ENCODE results near the gene DHX8.

GRCh38 chr17:43542859-43543258 lies 59.1 kb downstream of the DHX8 start:
- no peak for TF ChIP-seq POLR2AphosphoS5 (IDR thresholded peaks at IDR 0.05)
- TF ChIP-seq, protein P1, sequence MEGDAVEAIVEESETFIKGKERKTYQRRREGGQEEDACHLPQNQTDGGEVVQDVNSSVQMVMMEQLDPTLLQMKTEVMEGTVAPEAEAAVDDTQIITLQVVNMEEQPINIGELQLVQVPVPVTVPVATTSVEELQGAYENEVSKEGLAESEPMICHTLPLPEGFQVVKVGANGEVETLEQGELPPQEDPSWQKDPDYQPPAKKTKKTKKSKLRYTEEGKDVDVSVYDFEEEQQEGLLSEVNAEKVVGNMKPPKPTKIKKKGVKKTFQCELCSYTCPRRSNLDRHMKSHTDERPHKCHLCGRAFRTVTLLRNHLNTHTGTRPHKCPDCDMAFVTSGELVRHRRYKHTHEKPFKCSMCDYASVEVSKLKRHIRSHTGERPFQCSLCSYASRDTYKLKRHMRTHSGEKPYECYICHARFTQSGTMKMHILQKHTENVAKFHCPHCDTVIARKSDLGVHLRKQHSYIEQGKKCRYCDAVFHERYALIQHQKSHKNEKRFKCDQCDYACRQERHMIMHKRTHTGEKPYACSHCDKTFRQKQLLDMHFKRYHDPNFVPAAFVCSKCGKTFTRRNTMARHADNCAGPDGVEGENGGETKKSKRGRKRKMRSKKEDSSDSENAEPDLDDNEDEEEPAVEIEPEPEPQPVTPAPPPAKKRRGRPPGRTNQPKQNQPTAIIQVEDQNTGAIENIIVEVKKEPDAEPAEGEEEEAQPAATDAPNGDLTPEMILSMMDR (IDR thresholded peaks at IDR 0.05): no peak
- TF ChIP-seq POLR2A (IDR thresholded peaks at IDR 0.05; ENCODE audit: low read depth): no peak

All from esophagus muscularis mucosa (tissue), 3 donors.